Adrenal gland (tissue), 12 donors: ENCODE results near the gene TP53I13. TPM values are rescaled to one million over a fixed set of nuclear protein-coding genes. Genes with fewer than 3 reads are reported as not detected.

ENCODE experiments used
- DNase-seq, 7 donors: peaks; one replicate each; pipeline ENCODE4 v3.0.0-alpha.2; 2019 to 2020
- H3K27ac ChIP-seq, 5 donors: fragments of 200-600 bp; sonication (generic) in 4 of 5; 1 replicate in 3 of 5; 2 replicates in 2 of 5; pipeline versions ENCODE4 v1.5.1 to v1.8.0; 2016 to 2020; ENCODE audit warnings: mild to moderate bottlenecking in 1 of 5
- H3K27me3 ChIP-seq: fragments of 200-600 bp; 2 replicates; pipeline ENCODE4 v1.8.0; 2021
- H3K36me3 ChIP-seq, 2 donors: fragments of 200-600 bp; replicated peaks in 1 of 2; 1 replicate in 1 of 2; 2 replicates in 1 of 2; pipeline versions ENCODE4 v1.5.1 to v1.8.0; 2018 to 2022
- H3K4me1 ChIP-seq, 2 donors: fragments of 200-600 bp; replicated peaks in 1 of 2; 1 replicate in 1 of 2; 2 replicates in 1 of 2; pipeline versions ENCODE4 v1.5.1 to v1.8.0; 2018 to 2021
- H3K4me3 ChIP-seq, 4 donors: fragments of 200-600 bp; sonication (generic) in 3 of 4; one replicate each; pipeline ENCODE4 v1.5.1; 2016 to 2018
- H3K9me3 ChIP-seq, 3 donors: fragments of 200-600 bp; sonication (generic) in 1 of 3; replicated peaks in 1 of 3; 1 replicate in 2 of 3; 2 replicates in 1 of 3; pipeline versions ENCODE4 v1.5.1 to v1.8.0; 2016 to 2021
- POLR2A ChIP-seq, 2 donors: fragments of 450-650 bp; IDR thresholded peaks; one replicate each; pipeline ENCODE4 v1.6.1; 2017; ENCODE audit warnings: antibody characterized with exemption in 2 of 2, mild to moderate bottlenecking in 2 of 2, moderate library complexity in 1 of 2
- WGBS, 4 donors: extraction: QIAGEN DNeasy Blood & Tissue Kit in 2 of 4; methylation state at CpG; one replicate each; pipeline versions ENCODE4 v1.1.5 to v1.1.7; 2013 to 2017; 5-methylcytosine and 5-hydroxymethylcytosine counted together
- intact Hi-C, 2 donors: fragments of 100-400 bp; cut with DNase I; formaldehyde crosslinking; loops; one replicate each; pipeline versions ENCODE4 v1.14.1 to v1.15.0; 2022 to 2023
- polyA plus RNA-seq, 3 donors: library from polyadenylated mRNA; stranded (reverse); fragments of 200-250 nt in 2 of 3; fragments of 350-450 nt in 1 of 3; fragmentation: Illumina TruSeq in 1 of 3; extraction: RNeasy Lipid Tissue Mini Kit (QIAGEN cat#74804) in 1 of 3; gene quantifications; one replicate each; pipeline ENCODE4 v1.2.3, GENCODE V29; 2013 to 2014
- total RNA-seq, 9 donors: library from RNA; depleted of rRNA in 4 of 9; stranded (reverse); fragments of >200 nt in 4 of 9; fragments of 120-200 nt in 1 of 9; fragmentation: NEBNext Ultra II Directional in 1 of 9; extraction: Animal tissue kit (Norgen Biotek cat#: 25700) in 1 of 9; gene quantifications; one replicate each; pipeline versions ENCODE4 v1.1.0 to v1.2.4, GENCODE V29; 2013 to 2023
- TF ChIP-seq, protein P1 (sequence below), 6 experiments: fragments of 450-650 bp in 4 of 6; fragments of 200-600 bp in 2 of 6; sonication (generic) in 1 of 6; IDR thresholded peaks; 1 replicate in 5 of 6; 2 replicates in 1 of 6; pipeline versions ENCODE4 v1.5.1 to v1.8.0; 2016 to 2021; ENCODE audit warnings: antibody characterized with exemption in 6 of 6, mild to moderate bottlenecking in 2 of 6, moderate library complexity in 1 of 6
- donor health status: healthy with polysubstance abuse.
- donor health status: Bipolar disorder and iron deficiency.
- donor health status: DM: yes; HTN: yes; CAD: no.
- donor health status: DM: no; HTN: no; CAD: no.
- donor health status: DM: no; HTN: no; CAD: no.
- donor health status: DM: yes; HTN: yes; CAD: no.

Gene TP53I13
- total and polyA plus RNA-seq, 12 donors, result 4.2 to 163 (median 45.2) TPM

GRCh38 chr17:29607557-29608195 is 39.2 kb downstream of the TP53I13 start:
- DNase-seq, result peak in 1 of 7 donors; percentile 10

GRCh38 chr17:29608986-29609385 is 40.5 kb downstream of the TP53I13 start:
- 84 to 97% (median 94%) methylated on average over 3 to 15 of the region's 15 CpGs for WGBS, 4 donors
- no peak for TF ChIP-seq POLR2A (IDR thresholded peaks at IDR 0.05)
- TF ChIP-seq, protein P1, sequence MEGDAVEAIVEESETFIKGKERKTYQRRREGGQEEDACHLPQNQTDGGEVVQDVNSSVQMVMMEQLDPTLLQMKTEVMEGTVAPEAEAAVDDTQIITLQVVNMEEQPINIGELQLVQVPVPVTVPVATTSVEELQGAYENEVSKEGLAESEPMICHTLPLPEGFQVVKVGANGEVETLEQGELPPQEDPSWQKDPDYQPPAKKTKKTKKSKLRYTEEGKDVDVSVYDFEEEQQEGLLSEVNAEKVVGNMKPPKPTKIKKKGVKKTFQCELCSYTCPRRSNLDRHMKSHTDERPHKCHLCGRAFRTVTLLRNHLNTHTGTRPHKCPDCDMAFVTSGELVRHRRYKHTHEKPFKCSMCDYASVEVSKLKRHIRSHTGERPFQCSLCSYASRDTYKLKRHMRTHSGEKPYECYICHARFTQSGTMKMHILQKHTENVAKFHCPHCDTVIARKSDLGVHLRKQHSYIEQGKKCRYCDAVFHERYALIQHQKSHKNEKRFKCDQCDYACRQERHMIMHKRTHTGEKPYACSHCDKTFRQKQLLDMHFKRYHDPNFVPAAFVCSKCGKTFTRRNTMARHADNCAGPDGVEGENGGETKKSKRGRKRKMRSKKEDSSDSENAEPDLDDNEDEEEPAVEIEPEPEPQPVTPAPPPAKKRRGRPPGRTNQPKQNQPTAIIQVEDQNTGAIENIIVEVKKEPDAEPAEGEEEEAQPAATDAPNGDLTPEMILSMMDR (IDR thresholded peaks at IDR 0.05), result no peak
- no peaks in the 10 kb centered on the region for H3K9me3 ChIP-seq
- H3K36me3 ChIP-seq, result no peaks in the 10 kb centered on the region
- peaks cover 10 to 13% of the 10 kb centered on the region in 2 donors for H3K4me1 ChIP-seq
- DNase-seq, result peak in 1 of 7 donors; percentile 11
- H3K4me3 ChIP-seq, result no peak overlapping the region
- no peaks in the 10 kb centered on the region for H3K27me3 ChIP-seq
- H3K27ac ChIP-seq, result no peak overlapping the region
- intact Hi-C loops, result no loop called here

More at GRCh38 chr17:29607557-29608195, 39.2 kb downstream of the TP53I13 start:
- TF ChIP-seq POLR2A (IDR thresholded peaks at IDR 0.05), result no peak
- intact Hi-C loops, result no loop called here
- Histone ChIP-seq H3K27ac (no peak overlapping the region), H3K4me1 (peaks cover 0 to under 1% of the 10 kb centered on the region in 2 donors), H3K9me3 (no peaks in the 10 kb centered on the region), H3K27me3 (no peaks in the 10 kb centered on the region), H3K36me3 (no peaks in the 10 kb centered on the region), H3K4me3 (no peak overlapping the region)
- 90 to 95% (median 92%) methylated on average over 2 to 29 of the region's 29 CpGs for WGBS, 4 donors

DNA sequence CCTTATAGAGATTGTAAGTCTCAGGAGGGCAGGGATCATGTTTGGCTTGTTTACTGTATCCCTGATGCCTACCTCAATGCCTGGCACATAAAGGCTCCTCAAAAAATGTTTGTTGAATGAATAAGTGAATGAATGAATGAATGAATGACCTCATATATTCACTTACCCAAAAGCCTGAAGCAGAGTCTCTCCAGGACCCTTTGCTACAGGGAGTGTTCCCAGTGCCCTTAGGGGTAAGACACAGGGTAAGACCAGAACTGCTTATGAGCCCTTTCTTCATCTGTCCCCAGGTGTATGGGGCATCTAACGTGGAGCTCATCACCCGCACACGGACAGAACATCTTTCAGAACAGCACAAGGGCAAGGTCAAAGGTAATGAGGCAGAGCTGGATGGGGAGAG is 41.9 kb downstream of the TP53I13 start:
- no peak overlapping the region for H3K27ac ChIP-seq
- H3K4me1 ChIP-seq, result peaks cover 11 to 23% of the 10 kb centered on the region in 2 donors
- no peak overlapping the region for H3K4me3 ChIP-seq
- H3K9me3 ChIP-seq, result no peaks in the 10 kb centered on the region
- no peaks in the 10 kb centered on the region for H3K27me3 ChIP-seq
- H3K36me3 ChIP-seq, result no peaks in the 10 kb centered on the region
- intact Hi-C loops, result loop anchor here in 1 of 2 donors (5.0 kb wide), 1 partner anchor 33 kb away; no protein-coding TSS in a partner anchor
- DNase-seq, result no peak
- 64 to 82% (median 77%) methylated on average over 3 of the region's 3 CpGs for WGBS, 4 donors
- no peak for TF ChIP-seq POLR2A (IDR thresholded peaks at IDR 0.05)
- TF ChIP-seq, protein P1 (IDR thresholded peaks at IDR 0.05), result no peak

GRCh38 chr17:29611351-29612093 is 43.0 kb downstream of the TP53I13 start:
- peaks cover 17 to 34% of the 10 kb centered on the region in 2 donors for H3K4me1 ChIP-seq
- no peaks in the 10 kb centered on the region for H3K36me3 ChIP-seq
- WGBS, 4 donors, result 90 to 98% (median 97%) methylated on average over 7 to 11 of the region's 11 CpGs
- H3K4me3 ChIP-seq, result no peak overlapping the region
- DNase-seq, result no peak
- TF ChIP-seq, protein P1 (IDR thresholded peaks at IDR 0.05), result no peak
- no peak for TF ChIP-seq POLR2A (IDR thresholded peaks at IDR 0.05)
- no peak overlapping the region for H3K27ac ChIP-seq
- intact Hi-C loops, result loop anchor here in 1 of 2 donors (5.0 kb wide), 1 partner anchor 34 kb away; no protein-coding TSS in a partner anchor
- no peaks in the 10 kb centered on the region for H3K27me3 ChIP-seq
- H3K9me3 ChIP-seq, result no peaks in the 10 kb centered on the region
